Mucosa of stomach (tissue), 1 donor: ENCODE results near the gene TRO.

Experiments
- H3K27me3 ChIP-seq: one replicate; pipeline ENCODE4 v1.7.0; 2013; ENCODE audit warnings: mild to moderate bottlenecking, low read length; ENCODE audit not compliant: control insufficient read depth, insufficient read depth
- H3K36me3 ChIP-seq: one replicate; pipeline ENCODE4 v1.7.0; 2013; ENCODE audit warnings: low read length; ENCODE audit not compliant: control insufficient read depth, insufficient read depth
- H3K4me1 ChIP-seq: one replicate; pipeline ENCODE4 v1.7.0; 2013; ENCODE audit warnings: mild to moderate bottlenecking, low read length; ENCODE audit not compliant: control insufficient read depth, insufficient read depth
- H3K4me3 ChIP-seq: one replicate; pipeline ENCODE4 v1.7.0; 2013; ENCODE audit warnings: low read length
- H3K9ac ChIP-seq: one replicate; pipeline ENCODE4 v1.7.0; 2013; ENCODE audit warnings: mild to moderate bottlenecking, low read length, moderate library complexity
- H3K9me3 ChIP-seq: one replicate; pipeline ENCODE4 v1.7.0; 2013; ENCODE audit warnings: mild to moderate bottlenecking, low read length, moderate library complexity; ENCODE audit not compliant: control insufficient read depth
- donor health status: Pancreatic carcinoma.

TRO gene, protein sequence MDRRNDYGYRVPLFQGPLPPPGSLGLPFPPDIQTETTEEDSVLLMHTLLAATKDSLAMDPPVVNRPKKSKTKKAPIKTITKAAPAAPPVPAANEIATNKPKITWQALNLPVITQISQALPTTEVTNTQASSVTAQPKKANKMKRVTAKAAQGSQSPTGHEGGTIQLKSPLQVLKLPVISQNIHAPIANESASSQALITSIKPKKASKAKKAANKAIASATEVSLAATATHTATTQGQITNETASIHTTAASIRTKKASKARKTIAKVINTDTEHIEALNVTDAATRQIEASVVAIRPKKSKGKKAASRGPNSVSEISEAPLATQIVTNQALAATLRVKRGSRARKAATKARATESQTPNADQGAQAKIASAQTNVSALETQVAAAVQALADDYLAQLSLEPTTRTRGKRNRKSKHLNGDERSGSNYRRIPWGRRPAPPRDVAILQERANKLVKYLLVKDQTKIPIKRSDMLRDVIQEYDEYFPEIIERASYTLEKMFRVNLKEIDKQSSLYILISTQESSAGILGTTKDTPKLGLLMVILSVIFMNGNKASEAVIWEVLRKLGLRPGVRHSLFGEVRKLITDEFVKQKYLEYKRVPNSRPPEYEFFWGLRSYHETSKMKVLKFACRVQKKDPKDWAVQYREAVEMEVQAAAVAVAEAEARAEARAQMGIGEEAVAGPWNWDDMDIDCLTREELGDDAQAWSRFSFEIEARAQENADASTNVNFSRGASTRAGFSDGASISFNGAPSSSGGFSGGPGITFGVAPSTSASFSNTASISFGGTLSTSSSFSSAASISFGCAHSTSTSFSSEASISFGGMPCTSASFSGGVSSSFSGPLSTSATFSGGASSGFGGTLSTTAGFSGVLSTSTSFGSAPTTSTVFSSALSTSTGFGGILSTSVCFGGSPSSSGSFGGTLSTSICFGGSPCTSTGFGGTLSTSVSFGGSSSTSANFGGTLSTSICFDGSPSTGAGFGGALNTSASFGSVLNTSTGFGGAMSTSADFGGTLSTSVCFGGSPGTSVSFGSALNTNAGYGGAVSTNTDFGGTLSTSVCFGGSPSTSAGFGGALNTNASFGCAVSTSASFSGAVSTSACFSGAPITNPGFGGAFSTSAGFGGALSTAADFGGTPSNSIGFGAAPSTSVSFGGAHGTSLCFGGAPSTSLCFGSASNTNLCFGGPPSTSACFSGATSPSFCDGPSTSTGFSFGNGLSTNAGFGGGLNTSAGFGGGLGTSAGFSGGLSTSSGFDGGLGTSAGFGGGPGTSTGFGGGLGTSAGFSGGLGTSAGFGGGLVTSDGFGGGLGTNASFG (N-terminal part only)

DNA sequence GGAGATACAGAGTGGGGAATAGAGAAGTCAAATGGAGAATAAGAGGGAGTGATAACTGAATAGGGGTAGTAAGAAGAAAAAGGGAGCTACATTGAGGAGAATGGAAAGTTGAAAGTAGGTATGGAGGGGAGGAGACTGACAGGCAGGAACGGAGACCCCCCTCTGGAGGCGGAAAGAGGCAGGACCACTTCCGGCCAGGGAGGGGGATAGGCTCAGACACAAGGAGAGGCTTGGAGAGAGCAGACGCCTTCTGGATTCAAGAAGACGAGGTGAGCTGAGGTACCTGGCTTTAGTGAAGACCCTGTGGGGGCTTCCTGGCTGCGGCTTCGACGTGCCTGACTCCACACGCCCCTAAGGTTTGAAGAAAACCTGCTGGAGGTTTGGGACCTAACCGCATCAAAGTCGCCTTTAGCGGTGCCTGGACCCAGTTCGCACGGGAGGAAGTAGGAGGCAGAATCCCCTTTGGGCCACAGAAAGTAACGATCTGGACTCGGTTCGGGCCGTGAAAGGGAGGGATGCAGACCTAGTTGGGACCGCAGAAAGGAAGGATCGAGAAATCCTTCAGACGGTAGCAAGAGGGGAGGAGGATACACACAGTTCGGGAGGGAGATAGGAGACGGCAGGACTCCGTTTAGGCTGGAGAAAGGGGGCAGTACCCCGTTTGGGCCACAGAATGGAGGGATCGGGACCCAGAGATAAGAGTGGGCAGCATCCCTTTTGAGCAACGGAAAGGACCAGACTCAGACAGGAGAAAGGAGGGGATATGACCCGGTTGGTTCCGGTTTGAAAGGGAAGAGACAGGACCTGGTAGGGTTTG is at the start of gene TRO:
TRO (plus strand) TSS at position 215 of the 817 bp plus-strand sequence. CDS start 1,423 bp downstream, outside the sequence.
- Histone ChIP-seq H3K9me3 (no peaks in the 10 kb centered on the region), H3K4me3 (peak within 1 kb of the TSS; percentile 11)

DNA sequence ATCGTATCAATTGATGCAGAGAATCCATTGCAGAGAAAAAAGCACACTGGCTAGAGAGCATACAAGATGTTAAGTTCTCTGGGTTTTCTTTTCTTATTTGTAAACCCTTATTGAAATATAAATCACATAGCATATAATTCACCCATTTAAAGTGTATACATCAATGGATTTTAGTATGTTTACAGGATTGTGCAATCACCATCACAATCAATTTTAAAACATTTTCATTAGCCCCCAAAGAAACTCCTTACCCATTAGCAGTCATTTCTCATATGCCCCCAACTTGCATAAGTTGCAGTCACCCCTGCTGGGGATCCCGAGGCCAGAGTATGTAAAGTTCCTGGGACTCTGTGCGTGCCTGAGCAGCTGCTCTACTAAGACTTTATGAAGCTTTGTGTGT is 34.9 kb upstream of the TRO start:
- H3K36me3 ChIP-seq = no peaks in the 10 kb centered on the region
- no peaks in the 10 kb centered on the region for H3K9me3 ChIP-seq
- no peaks in the 10 kb centered on the region for H3K4me1 ChIP-seq
- no peak overlapping the region for H3K9ac ChIP-seq
- H3K4me3 ChIP-seq = no peak overlapping the region
- no peaks in the 10 kb centered on the region for H3K27me3 ChIP-seq

More for the DNA sequence above, at the start of gene TRO:
- no peaks in the 10 kb centered on the region for H3K27me3 ChIP-seq
- H3K36me3 ChIP-seq = no peaks in the 10 kb centered on the region
- H3K9ac ChIP-seq = peak within 1 kb of the TSS; percentile 7
- H3K4me1 ChIP-seq = no peaks in the 10 kb centered on the region

DNA sequence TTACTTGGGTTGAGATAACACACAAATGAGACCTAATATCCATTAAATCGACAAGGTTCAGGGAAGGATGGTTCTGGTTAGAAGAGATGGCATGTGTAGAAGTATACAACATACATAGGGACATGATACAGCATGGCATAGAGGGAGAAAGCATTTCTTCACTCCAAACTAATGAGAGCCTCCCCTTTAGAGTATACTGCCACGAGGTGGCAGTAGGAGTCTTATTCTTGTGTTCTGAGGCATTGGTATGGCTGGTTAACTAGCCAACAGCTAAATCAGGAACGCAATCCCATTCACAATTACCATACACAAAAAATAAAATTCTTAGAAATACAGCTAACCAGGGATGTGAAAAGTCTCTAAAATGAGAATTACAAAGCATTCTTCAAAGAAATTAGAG is 29.1 kb upstream of the TRO start:
- Histone ChIP-seq H3K9me3 (no peaks in the 10 kb centered on the region), H3K9ac (no peak overlapping the region), H3K27me3 (no peaks in the 10 kb centered on the region)

DNA sequence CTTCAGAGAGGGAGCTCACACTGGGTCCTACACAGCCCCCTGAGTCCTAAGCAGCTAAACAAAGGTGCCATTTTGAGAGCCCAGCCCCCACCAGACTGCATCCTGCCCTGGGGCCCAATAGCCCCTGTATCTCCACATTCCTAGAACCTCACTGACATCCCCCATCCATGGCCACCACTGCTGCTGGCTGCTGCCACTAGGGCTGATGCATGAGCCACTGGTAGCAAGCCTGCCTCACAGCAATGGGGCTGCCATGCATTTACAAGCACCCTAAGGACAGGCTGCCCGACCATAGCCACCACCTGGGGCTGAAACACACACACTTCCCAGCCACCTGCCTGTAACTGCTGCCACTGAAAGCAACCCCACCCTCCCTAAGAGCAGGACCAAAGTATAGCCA is 26.5 kb upstream of the TRO start:
- Histone ChIP-seq H3K9me3 (no peaks in the 10 kb centered on the region), H3K4me1 (no peaks in the 10 kb centered on the region), H3K9ac (no peak overlapping the region), H3K4me3 (no peak overlapping the region), H3K36me3 (no peaks in the 10 kb centered on the region), H3K27me3 (no peaks in the 10 kb centered on the region)

More for the DNA sequence above, 29.1 kb upstream of the TRO start:
- Histone ChIP-seq H3K4me3 (no peak overlapping the region), H3K36me3 (no peaks in the 10 kb centered on the region), H3K4me1 (no peaks in the 10 kb centered on the region)

DNA sequence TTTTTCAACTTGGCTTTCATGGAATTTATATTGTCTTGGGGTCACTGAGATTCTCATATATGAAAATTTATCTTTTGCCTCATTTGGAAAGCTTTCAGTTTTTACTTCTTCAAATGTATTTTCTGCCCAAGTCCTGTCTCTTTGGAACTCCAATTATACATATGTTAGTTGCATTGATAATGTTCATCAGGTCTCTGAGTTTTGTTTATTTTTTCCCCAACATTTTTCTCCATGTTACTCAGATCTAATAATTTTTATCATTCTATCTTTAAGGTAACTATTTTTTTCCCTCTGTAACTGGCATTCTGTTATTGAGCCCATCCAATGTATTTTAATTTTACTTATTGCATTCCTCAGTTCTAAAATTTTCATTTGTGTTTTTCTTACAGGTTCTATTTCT is 10.7 kb upstream of the TRO start:
- no peak overlapping the region for H3K4me3 ChIP-seq
- no peak overlapping the region for H3K9ac ChIP-seq
- H3K27me3 ChIP-seq = no peaks in the 10 kb centered on the region
- H3K9me3 ChIP-seq = no peaks in the 10 kb centered on the region
- H3K4me1 ChIP-seq = no peaks in the 10 kb centered on the region
- H3K36me3 ChIP-seq = no peaks in the 10 kb centered on the region

DNA sequence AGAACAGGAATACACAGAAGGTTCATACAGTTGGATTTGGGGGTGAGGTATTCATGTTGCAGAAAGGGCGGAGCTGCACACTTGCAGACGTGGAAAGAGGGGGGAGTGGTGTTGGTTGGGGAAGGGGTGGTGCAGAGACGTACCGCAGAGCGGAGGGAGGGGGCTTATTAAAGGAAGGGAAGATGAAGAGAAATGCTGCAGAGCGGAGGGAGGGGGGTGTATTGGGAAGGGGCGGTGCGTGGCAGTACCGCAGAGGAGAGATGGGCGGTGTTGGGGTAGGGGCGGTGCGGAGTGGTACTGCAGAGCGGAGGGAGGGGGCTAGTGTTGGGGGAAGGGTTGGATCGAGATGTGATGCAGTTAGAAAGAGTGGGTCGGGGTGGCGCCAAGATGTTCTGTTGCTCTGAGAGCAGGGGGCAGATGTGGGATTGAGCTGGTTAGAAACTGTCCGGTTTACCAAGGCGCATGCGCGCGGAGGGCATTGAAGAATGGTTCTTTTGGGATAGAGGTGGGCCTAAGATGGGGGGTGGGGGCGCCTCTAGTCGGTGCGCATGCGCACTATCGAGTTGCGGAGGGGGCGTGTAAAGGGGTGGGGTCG is 900 bp downstream of the TRO start:
- no peaks in the 10 kb centered on the region for H3K27me3 ChIP-seq
- H3K9me3 ChIP-seq = no peaks in the 10 kb centered on the region
- H3K9ac ChIP-seq = peak overlapping the region; percentile 7
- H3K4me3 ChIP-seq = peak overlapping the region; percentile 11
- no peaks in the 10 kb centered on the region for H3K36me3 ChIP-seq
- no peaks in the 10 kb centered on the region for H3K4me1 ChIP-seq

DNA sequence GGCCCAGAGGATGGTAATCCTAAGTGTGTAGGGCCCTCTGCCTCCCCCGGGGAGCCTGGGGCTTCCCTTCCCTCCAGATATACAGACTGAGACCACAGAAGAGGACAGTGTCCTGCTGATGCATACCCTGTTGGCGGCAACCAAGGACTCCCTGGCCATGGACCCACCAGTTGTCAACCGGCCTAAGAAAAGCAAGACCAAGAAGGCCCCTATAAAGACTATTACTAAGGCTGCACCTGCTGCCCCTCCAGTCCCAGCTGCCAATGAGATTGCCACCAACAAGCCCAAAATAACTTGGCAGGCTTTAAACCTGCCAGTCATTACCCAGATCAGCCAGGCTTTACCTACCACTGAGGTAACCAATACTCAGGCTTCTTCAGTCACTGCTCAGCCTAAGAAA is 1.9 kb downstream of the TRO start:
- Histone ChIP-seq H3K36me3 (no peaks in the 10 kb centered on the region), H3K4me1 (no peaks in the 10 kb centered on the region), H3K4me3 (no peak overlapping the region), H3K9ac (no peak overlapping the region), H3K9me3 (no peaks in the 10 kb centered on the region), H3K27me3 (no peaks in the 10 kb centered on the region)

DNA sequence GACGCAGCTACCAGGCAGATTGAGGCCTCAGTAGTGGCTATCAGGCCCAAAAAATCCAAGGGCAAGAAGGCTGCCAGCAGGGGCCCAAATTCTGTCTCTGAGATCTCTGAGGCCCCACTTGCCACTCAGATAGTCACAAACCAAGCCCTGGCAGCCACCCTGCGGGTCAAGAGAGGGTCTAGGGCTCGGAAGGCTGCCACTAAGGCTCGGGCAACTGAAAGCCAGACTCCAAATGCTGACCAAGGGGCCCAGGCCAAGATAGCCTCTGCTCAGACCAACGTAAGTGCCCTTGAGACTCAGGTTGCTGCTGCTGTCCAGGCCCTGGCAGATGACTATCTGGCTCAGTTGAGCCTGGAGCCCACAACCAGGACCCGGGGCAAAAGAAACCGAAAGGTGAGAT is 2.8 kb downstream of the TRO start:
- H3K9me3 ChIP-seq = no peaks in the 10 kb centered on the region
- no peaks in the 10 kb centered on the region for H3K27me3 ChIP-seq
- no peaks in the 10 kb centered on the region for H3K36me3 ChIP-seq
- H3K4me3 ChIP-seq = no peak overlapping the region
- H3K9ac ChIP-seq = no peak overlapping the region
- H3K4me1 ChIP-seq = no peaks in the 10 kb centered on the region

DNA sequence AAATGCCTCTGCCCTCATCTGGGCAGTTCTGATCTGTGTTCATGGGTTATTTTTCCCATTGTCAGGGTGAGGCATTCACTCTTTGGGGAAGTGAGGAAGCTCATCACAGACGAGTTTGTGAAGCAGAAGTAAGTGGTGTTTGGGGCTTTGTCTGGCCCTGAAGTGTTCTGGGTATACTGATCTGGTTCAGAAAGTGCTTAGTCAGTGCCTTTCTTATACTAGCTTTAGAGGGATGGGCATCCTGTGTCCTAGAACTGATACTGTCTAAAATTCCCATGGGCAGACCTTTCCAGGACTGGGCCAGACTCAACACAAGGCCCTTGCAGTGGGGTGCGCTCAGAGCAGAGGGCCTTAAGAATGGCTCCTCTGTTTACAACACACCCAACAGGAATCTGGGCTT is 6.4 kb downstream of the TRO start:
- Histone ChIP-seq H3K36me3 (no peaks in the 10 kb centered on the region), H3K4me1 (no peaks in the 10 kb centered on the region), H3K4me3 (no peak overlapping the region), H3K27me3 (no peaks in the 10 kb centered on the region), H3K9ac (no peak overlapping the region), H3K9me3 (no peaks in the 10 kb centered on the region)

DNA sequence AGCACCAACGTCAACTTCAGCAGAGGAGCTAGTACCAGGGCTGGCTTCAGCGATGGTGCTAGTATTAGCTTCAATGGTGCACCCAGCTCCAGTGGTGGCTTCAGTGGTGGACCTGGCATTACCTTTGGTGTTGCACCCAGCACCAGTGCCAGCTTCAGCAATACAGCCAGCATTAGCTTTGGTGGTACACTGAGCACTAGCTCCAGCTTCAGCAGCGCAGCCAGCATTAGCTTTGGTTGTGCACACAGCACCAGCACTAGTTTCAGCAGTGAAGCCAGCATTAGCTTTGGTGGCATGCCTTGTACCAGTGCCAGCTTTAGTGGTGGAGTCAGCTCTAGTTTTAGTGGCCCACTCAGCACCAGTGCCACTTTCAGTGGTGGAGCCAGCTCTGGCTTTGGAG is 8.3 kb downstream of the TRO start:
- H3K9me3 ChIP-seq = no peaks in the 10 kb centered on the region
- no peaks in the 10 kb centered on the region for H3K4me1 ChIP-seq
- H3K9ac ChIP-seq = no peak overlapping the region
- H3K4me3 ChIP-seq = no peak overlapping the region
- H3K27me3 ChIP-seq = no peaks in the 10 kb centered on the region
- no peaks in the 10 kb centered on the region for H3K36me3 ChIP-seq
